Activated CD8-positive, alpha-beta memory T cell treated with anti-CD3 and anti-CD28 coated beads, Interleukin-2, amount 10 ng/mL, durations not matched to agents 7 days and 5 days (primary cell): ENCODE measurements around the gene ZNF672. TPM values are rescaled to one million over a fixed set of nuclear protein-coding genes. Genes with fewer than 3 reads are reported as not detected.
A peak's percentile ranks its signal among the peaks of the same experiment; 100 is the strongest.

ENCODE experiments used
- ATAC-seq: fragments of 150-1000 bp; cut with Tn5 transposase; one replicate; pipeline ENCODE4 v1.10.0; 2021; ENCODE audit warnings: moderate library complexity
- CTCF ChIA-PET: fragments of 350-600 bp; sonication (Branson Sonifier 250); formaldehyde crosslinking; loops from one replicate; lab custom pipeline; 2021; ENCODE audit warnings: antibody characterized with exemption; lab: Charles Lee
- DNase-seq: peaks from one replicate; pipeline ENCODE4 v3.0.0-alpha.2; 2020
- H3K27ac Mint-ChIP-seq: one replicate; pipeline ENCODE4 v1.8.0; 2021; ENCODE audit warnings: mild to moderate bottlenecking, mixed read lengths
- H3K27me3 Mint-ChIP-seq: one replicate; pipeline ENCODE4 v1.8.0; 2021; ENCODE audit warnings: mixed read lengths
- H3K36me3 Mint-ChIP-seq: one replicate; pipeline ENCODE4 v1.8.0; 2021; ENCODE audit warnings: mild to moderate bottlenecking, mixed read lengths
- H3K4me1 Mint-ChIP-seq: one replicate; pipeline ENCODE4 v1.8.0; 2021; ENCODE audit warnings: mixed read lengths
- H3K4me3 Mint-ChIP-seq: one replicate; pipeline ENCODE4 v1.8.0; 2021; ENCODE audit warnings: mild to moderate bottlenecking, moderate library complexity, mixed read lengths
- H3K9me3 Mint-ChIP-seq: one replicate; pipeline ENCODE4 v1.8.0; 2022; ENCODE audit warnings: low read depth, mixed read lengths
- total RNA-seq, 2 experiments: library from RNA; stranded (reverse); gene quantifications; one replicate each; pipeline ENCODE4 v1.2.3, GENCODE V29; 2021

ZNF672 gene
- total RNA-seq, 2 experiments from 2014 or later, result 53.8 to 72.3 TPM

GRCh38 chr1:248857201-248857600, 19.2 kb downstream of the ZNF672 start:
- DNase-seq (no peak), ATAC-seq (no peak)
- no peaks in the 10 kb centered on the region for H3K9me3 Mint-ChIP-seq
- H3K27ac Mint-ChIP-seq, result peak overlapping the region; percentile 94
- H3K4me1 Mint-ChIP-seq, result peaks cover 24% of the 10 kb centered on the region
- CTCF ChIA-PET, result interaction anchor here (3.2 to 4.0 kb wide), 2 partner anchors 19 to 29 kb away, joined by 13 to 37 read pairs; partner anchors contain the start of gene ZNF672
- peaks cover 14% of the 10 kb centered on the region for H3K36me3 Mint-ChIP-seq
- no peaks in the 10 kb centered on the region for H3K27me3 Mint-ChIP-seq
- peak overlapping the region; percentile 86 for H3K4me3 Mint-ChIP-seq

- Mint-ChIP-seq H3K4me1 (peaks cover 29% of the 10 kb centered on the region), H3K4me3 (peak overlapping the region; percentile 86), H3K9me3 (no peaks in the 10 kb centered on the region), H3K27ac (peak overlapping the region; percentile 94), H3K36me3 (peaks cover 14% of the 10 kb centered on the region), H3K27me3 (no peaks in the 10 kb centered on the region)
- CTCF ChIA-PET, result interaction anchor here (0.8 to 4.0 kb wide), 11 partner anchors 10 to 69 kb away, joined by 3 to 37 read pairs (median 6); partner anchors contain the start of genes PGBD2, SH3BP5L and ZNF672
- ATAC-seq (no peak), DNase-seq (no peak)
Measured at GRCh38 chr1:248857749-248858095, 19.7 kb downstream of the ZNF672 start.

- Mint-ChIP-seq H3K36me3 (peaks cover 14% of the 10 kb centered on the region), H3K4me1 (peaks cover 31% of the 10 kb centered on the region), H3K4me3 (peak overlapping the region; percentile 86), H3K27ac (peak overlapping the region; percentile 94), H3K9me3 (no peaks in the 10 kb centered on the region), H3K27me3 (no peaks in the 10 kb centered on the region)
- DNase-seq (peak; percentile 60), ATAC-seq (peak; percentile 40)
- CTCF ChIA-PET, result interaction anchor here (0.8 to 4.0 kb wide), 14 partner anchors 9 to 68 kb away, joined by 3 to 37 read pairs (median 6); partner anchors contain the start of genes PGBD2, SH3BP5L and ZNF672
Measured at GRCh38 chr1:248858096-248858890, 20.3 kb downstream of the ZNF672 start.

GRCh38 chr1:248858891-248859889, 21.2 kb downstream of the ZNF672 start, which contains the start of gene ZNF692:
Gene ZNF692 (minus strand): TSS chr1:248859085. CDS start chr1:248858309, 776 bp downstream.
- DNase-seq (peak; percentile 98), ATAC-seq (peak; percentile 86)
- no peaks in the 10 kb centered on the region for H3K27me3 Mint-ChIP-seq
- peak within 1 kb of the TSS; percentile 94 for H3K27ac Mint-ChIP-seq
- H3K4me1 Mint-ChIP-seq, result peaks cover 38% of the 10 kb centered on the region
- peaks cover 10% of the 10 kb centered on the region for H3K36me3 Mint-ChIP-seq
- CTCF ChIA-PET, result interaction anchor here (0.8 to 4.0 kb wide), 13 partner anchors 8 to 67 kb away, joined by 3 to 37 read pairs (median 6); partner anchors contain the start of genes PGBD2, SH3BP5L and ZNF672
- peak within 1 kb of the TSS; percentile 86 for H3K4me3 Mint-ChIP-seq
- no peaks in the 10 kb centered on the region for H3K9me3 Mint-ChIP-seq

- Mint-ChIP-seq H3K27ac (peak overlapping the region; percentile 94), H3K27me3 (no peaks in the 10 kb centered on the region), H3K4me1 (peaks cover 39% of the 10 kb centered on the region), H3K9me3 (no peaks in the 10 kb centered on the region), H3K4me3 (peak overlapping the region; percentile 86), H3K36me3 (peaks cover 6% of the 10 kb centered on the region)
- ATAC-seq (no peak), DNase-seq (no peak)
- CTCF ChIA-PET, result interaction anchor here (1.5 to 3.2 kb wide), 6 partner anchors 13 to 46 kb away, joined by 5 to 22 read pairs (median 12); partner anchors contain the start of gene PGBD2
Measured at GRCh38 chr1:248860007-248860406, 22.0 kb downstream of the ZNF672 start.

- no peaks in the 10 kb centered on the region for H3K27me3 Mint-ChIP-seq
- ATAC-seq (no peak), DNase-seq (no peak)
- CTCF ChIA-PET, result interaction anchor here (1.3 to 2.3 kb wide), 2 partner anchors 12 to 24 kb away, joined by 4 to 8 read pairs; no protein-coding TSS in a partner anchor
- no peaks in the 10 kb centered on the region for H3K36me3 Mint-ChIP-seq
- no peak overlapping the region for H3K27ac Mint-ChIP-seq
- no peaks in the 10 kb centered on the region for H3K9me3 Mint-ChIP-seq
- H3K4me3 Mint-ChIP-seq, result no peak overlapping the region
- H3K4me1 Mint-ChIP-seq, result peaks cover 39% of the 10 kb centered on the region
Measured at GRCh38 chr1:248861616-248862015, 23.6 kb downstream of the ZNF672 start.

- H3K36me3 Mint-ChIP-seq, result no peaks in the 10 kb centered on the region
- peak overlapping the region; percentile 86 for H3K4me3 Mint-ChIP-seq
- H3K27me3 Mint-ChIP-seq, result no peaks in the 10 kb centered on the region
- no peaks in the 10 kb centered on the region for H3K9me3 Mint-ChIP-seq
- DNase-seq (no peak), ATAC-seq (peak; percentile 12)
- CTCF ChIA-PET, result interaction anchor here (1.2 to 2.3 kb wide), 4 partner anchors 11 to 40 kb away, joined by 4 to 8 read pairs (median 6); partner anchors contain the start of gene SH3BP5L
- H3K27ac Mint-ChIP-seq, result peak overlapping the region; percentile 83
- H3K4me1 Mint-ChIP-seq, result peaks cover 35% of the 10 kb centered on the region
Measured at GRCh38 chr1:248862695-248862997, 24.6 kb downstream of the ZNF672 start.

GRCh38 chr1:248862998-248863881, 25.2 kb downstream of the ZNF672 start:
- no peaks in the 10 kb centered on the region for H3K9me3 Mint-ChIP-seq
- H3K27ac Mint-ChIP-seq, result peak overlapping the region; percentile 83
- no peaks in the 10 kb centered on the region for H3K27me3 Mint-ChIP-seq
- peak overlapping the region; percentile 86 for H3K4me3 Mint-ChIP-seq
- CTCF ChIA-PET, result interaction anchor here (1.2 to 2.3 kb wide), 3 partner anchors 11 to 40 kb away, joined by 4 to 8 read pairs (median 7); partner anchors contain the start of gene SH3BP5L
- ATAC-seq (peak; percentile 74), DNase-seq (peak; percentile 89)
- peaks cover 34% of the 10 kb centered on the region for H3K4me1 Mint-ChIP-seq
- H3K36me3 Mint-ChIP-seq, result no peaks in the 10 kb centered on the region

GRCh38 chr1:248871837-248872401, 33.9 kb downstream of the ZNF672 start:
- CTCF ChIA-PET, result interaction anchor here (1.4 to 1.8 kb wide), 2 partner anchors 13 to 54 kb away, joined by 4 to 15 read pairs; partner anchors contain the start of gene ZNF692
- peaks cover 21% of the 10 kb centered on the region for H3K4me1 Mint-ChIP-seq
- H3K36me3 Mint-ChIP-seq, result no peaks in the 10 kb centered on the region
- ATAC-seq (no peak), DNase-seq (no peak)
- H3K9me3 Mint-ChIP-seq, result no peaks in the 10 kb centered on the region
- peak overlapping the region; percentile 2 for H3K4me3 Mint-ChIP-seq
- no peak overlapping the region for H3K27ac Mint-ChIP-seq
- H3K27me3 Mint-ChIP-seq, result peaks cover 10% of the 10 kb centered on the region

GRCh38 chr1:248872752-248873408, 34.9 kb downstream of the ZNF672 start:
- H3K27me3 Mint-ChIP-seq, result peaks cover 10% of the 10 kb centered on the region
- H3K4me3 Mint-ChIP-seq, result peak overlapping the region; percentile 91
- H3K9me3 Mint-ChIP-seq, result no peaks in the 10 kb centered on the region
- H3K36me3 Mint-ChIP-seq, result no peaks in the 10 kb centered on the region
- peak; percentile 69 for DNase-seq
- CTCF ChIA-PET, result interaction anchor here (1.2 to 2.2 kb wide), 5 partner anchors 11 to 53 kb away, joined by 4 to 15 read pairs (median 6); partner anchors contain the start of gene ZNF692
- ATAC-seq, result peak; percentile 43
- peak overlapping the region; percentile 85 for H3K27ac Mint-ChIP-seq
- H3K4me1 Mint-ChIP-seq, result peaks cover 21% of the 10 kb centered on the region

GRCh38 chr1:248873409-248873992, 35.5 kb downstream of the ZNF672 start:
- Mint-ChIP-seq H3K4me1 (peaks cover 21% of the 10 kb centered on the region), H3K9me3 (no peaks in the 10 kb centered on the region), H3K36me3 (no peaks in the 10 kb centered on the region), H3K27ac (peak overlapping the region; percentile 85), H3K27me3 (peaks cover 10% of the 10 kb centered on the region), H3K4me3 (peak overlapping the region; percentile 91)
- ATAC-seq, result peak; percentile 86
- peak; percentile 95 for DNase-seq
- CTCF ChIA-PET, result interaction anchor here (1.2 to 2.2 kb wide), 5 partner anchors 11 to 32 kb away, joined by 3 to 15 read pairs (median 6); partner anchors contain the start of genes PGBD2 and ZNF692
